Progenitor cell of endocrine pancreas (in vitro differentiated cells): ENCODE results near the gene BORCS6. TPM values are rescaled to one million over a fixed set of nuclear protein-coding genes. Genes with fewer than 3 reads are reported as not detected.
A peak's percentile ranks its signal among the peaks of the same experiment; 100 is the strongest.

Experiments
- DNase-seq: peaks from one replicate; pipeline ENCODE4 v3.0.0; 2021; ENCODE audit warnings: low spot score; ENCODE audit not compliant: unreplicated experiment
- H3K27ac Mint-ChIP-seq: 2 replicates; pipeline ENCODE4 v1.8.0; 2021; ENCODE audit warnings: mild to moderate bottlenecking, moderate library complexity, mixed read lengths
- H3K27me3 Mint-ChIP-seq: 2 replicates; pipeline ENCODE4 v1.8.0; 2021; ENCODE audit warnings: mixed read lengths
- H3K36me3 Mint-ChIP-seq: 2 replicates; pipeline ENCODE4 v1.8.0; 2022; ENCODE audit warnings: mixed read lengths; ENCODE audit not compliant: insufficient read depth
- H3K4me1 Mint-ChIP-seq: 2 replicates; pipeline ENCODE4 v1.8.0; 2021; ENCODE audit warnings: low read depth, mixed read lengths
- H3K4me3 Mint-ChIP-seq: 2 replicates; pipeline ENCODE4 v1.8.0; 2021; ENCODE audit warnings: low read depth, mild to moderate bottlenecking, moderate library complexity, mixed read lengths
- H3K9me3 Mint-ChIP-seq: 2 replicates; pipeline ENCODE4 v1.8.0; 2021; ENCODE audit warnings: low read depth, mixed read lengths
- total RNA-seq: library from RNA; stranded (reverse); gene quantifications from 2 replicates; pipeline ENCODE4 v1.2.1, GENCODE V29; 2021
- TF ChIP-seq, protein P1 (sequence below): fragments of 200-600 bp; sonication (generic); IDR thresholded peaks from one replicate; pipeline ENCODE4 v1.5.0; 2021; ENCODE audit warnings: antibody characterized with exemption, mild to moderate bottlenecking; ENCODE audit not compliant: unreplicated experiment

The BORCS6 gene
- total RNA-seq, 1 donor from 2014 or later, result 5.2 TPM

DNA sequence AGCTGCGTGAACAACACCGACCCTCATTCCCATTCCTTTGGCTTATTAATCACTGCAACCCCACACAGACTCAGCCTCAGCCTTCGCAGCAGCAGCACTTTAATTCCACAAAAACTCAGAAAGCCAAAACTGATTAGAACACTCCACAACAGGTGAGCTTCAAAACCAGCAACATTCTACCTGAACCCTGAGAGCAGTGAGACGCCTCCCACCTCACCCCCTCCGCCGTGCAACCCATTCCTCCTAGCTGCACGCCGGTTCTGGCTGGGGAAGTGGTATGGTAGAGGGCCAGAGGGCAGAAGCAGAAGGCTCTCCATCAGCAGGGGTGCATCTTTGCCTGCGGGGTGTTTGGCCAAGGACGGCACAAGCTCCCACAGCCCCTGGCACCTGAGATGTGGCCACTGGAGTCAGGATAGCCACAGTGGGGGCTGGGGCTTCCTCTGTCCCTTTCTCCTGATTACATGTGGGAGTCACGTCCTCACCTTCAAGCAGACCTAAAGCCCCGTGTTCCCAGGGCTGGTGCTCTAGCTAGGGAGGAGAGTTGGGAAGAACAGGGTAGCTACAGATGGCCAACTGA, 1.6 kb downstream of the BORCS6 start:
- Mint-ChIP-seq H3K27me3 (no peaks in the 10 kb centered on the region), H3K4me3 (no peak overlapping the region), H3K27ac (no peak overlapping the region), H3K4me1 (peaks cover 1% of the 10 kb centered on the region), H3K36me3 (no peaks in the 10 kb centered on the region), H3K9me3 (no peaks in the 10 kb centered on the region)
- TF ChIP-seq, protein P1, sequence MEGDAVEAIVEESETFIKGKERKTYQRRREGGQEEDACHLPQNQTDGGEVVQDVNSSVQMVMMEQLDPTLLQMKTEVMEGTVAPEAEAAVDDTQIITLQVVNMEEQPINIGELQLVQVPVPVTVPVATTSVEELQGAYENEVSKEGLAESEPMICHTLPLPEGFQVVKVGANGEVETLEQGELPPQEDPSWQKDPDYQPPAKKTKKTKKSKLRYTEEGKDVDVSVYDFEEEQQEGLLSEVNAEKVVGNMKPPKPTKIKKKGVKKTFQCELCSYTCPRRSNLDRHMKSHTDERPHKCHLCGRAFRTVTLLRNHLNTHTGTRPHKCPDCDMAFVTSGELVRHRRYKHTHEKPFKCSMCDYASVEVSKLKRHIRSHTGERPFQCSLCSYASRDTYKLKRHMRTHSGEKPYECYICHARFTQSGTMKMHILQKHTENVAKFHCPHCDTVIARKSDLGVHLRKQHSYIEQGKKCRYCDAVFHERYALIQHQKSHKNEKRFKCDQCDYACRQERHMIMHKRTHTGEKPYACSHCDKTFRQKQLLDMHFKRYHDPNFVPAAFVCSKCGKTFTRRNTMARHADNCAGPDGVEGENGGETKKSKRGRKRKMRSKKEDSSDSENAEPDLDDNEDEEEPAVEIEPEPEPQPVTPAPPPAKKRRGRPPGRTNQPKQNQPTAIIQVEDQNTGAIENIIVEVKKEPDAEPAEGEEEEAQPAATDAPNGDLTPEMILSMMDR, result no peak
- DNase-seq, result no peak

DNA sequence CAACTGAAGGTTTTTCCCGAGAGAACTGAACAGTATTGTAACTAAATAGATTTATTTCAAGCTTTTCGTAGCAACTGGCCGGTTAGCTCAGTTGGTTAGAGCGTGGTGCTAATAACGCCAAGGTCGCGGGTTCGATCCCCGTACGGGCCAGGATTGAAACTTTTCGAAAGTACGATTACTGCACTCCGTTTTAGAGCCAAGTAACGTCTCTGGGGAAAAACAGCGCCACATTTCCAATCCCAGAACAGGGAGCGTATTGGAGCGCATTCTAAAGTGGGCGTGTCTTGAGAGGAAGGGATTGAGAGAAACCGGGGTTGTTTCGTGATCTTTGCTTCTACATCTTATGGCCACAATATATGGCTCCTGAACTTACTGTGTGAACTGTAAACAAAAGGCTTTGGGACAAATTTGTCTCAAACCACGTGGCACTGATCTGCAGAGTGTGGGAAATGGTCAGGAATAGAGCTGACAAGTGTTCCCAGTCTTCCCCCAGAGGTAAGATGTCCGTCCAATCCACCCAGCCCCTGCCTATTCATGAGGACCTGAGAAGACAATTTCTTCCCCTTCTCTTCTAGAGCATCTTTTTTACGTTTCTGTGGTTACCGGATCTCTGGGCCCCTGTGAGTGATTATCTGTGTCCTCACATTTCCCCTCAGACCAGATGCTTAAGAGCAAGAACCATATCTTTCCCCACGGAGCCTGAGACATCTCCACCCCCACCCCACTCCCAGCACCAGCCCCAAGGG, 2.3 kb downstream of the BORCS6 start:
- H3K4me1 Mint-ChIP-seq, result peaks cover 1% of the 10 kb centered on the region
- no peak overlapping the region for H3K27ac Mint-ChIP-seq
- H3K27me3 Mint-ChIP-seq, result peaks cover 4% of the 10 kb centered on the region
- no peaks in the 10 kb centered on the region for H3K36me3 Mint-ChIP-seq
- TF ChIP-seq, protein P1, result no peak
- H3K4me3 Mint-ChIP-seq, result no peak overlapping the region
- DNase-seq, result peak; percentile 90
- H3K9me3 Mint-ChIP-seq, result no peaks in the 10 kb centered on the region

DNA sequence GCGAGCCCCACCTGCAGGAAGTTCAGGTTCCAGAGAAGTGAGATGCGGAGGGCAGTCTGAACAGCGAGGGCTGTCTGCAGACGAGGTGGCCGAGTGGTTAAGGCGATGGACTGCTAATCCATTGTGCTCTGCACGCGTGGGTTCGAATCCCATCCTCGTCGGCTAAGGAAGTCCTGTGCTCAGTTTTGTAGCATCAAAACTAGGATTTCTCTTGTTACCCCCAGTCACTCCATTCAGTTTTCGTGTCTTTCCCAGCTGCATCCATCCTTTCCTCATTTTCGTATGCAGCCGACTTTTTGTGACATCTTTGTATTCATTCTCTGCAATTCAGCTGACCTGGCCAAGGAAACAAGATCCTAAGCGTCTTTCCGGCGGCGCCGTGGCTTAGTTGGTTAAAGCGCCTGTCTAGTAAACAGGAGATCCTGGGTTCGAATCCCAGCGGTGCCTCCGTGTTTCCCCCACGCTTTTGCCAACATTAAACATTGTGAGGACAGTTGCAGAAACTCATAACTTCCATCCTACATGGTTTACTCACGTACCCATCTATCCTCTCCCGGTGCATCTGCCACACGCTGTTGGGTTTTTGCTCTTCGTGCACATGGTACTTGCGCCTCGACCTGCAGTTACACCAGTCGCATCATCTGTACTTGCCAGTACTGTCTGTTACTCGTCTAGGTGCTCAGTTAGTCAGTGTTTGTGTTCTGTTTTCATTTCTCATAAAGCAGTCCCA, 3.0 kb downstream of the BORCS6 start:
- DNase-seq, result peak; percentile 91
- Mint-ChIP-seq H3K4me1 (peaks cover 1% of the 10 kb centered on the region), H3K9me3 (no peaks in the 10 kb centered on the region), H3K4me3 (no peak overlapping the region), H3K36me3 (no peaks in the 10 kb centered on the region), H3K27me3 (peaks cover 4% of the 10 kb centered on the region), H3K27ac (no peak overlapping the region)
- TF ChIP-seq, protein P1, result no peak

DNA sequence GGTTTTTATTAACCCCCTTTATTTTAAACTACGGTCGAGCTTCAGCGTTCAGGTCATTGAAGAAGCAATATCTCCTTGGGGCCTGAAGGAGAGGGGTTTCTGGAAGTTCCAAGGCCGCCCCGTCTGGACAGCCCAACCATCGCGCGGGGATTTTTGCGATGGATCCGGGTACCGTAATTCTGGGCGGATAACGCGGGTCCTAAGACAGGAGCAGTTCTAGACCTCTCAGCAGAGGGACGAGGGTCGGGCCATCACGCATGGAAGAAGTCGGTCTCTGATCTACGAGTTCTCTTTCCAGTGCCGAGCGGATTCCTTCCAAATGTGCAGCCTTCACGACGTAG, 3.6 kb downstream of the BORCS6 start:
- no peaks in the 10 kb centered on the region for H3K9me3 Mint-ChIP-seq
- DNase-seq, result no peak
- peaks cover 1% of the 10 kb centered on the region for H3K4me1 Mint-ChIP-seq
- peaks cover 4% of the 10 kb centered on the region for H3K27me3 Mint-ChIP-seq
- TF ChIP-seq, protein P1, result peak; percentile 46
- H3K4me3 Mint-ChIP-seq, result no peak overlapping the region
- no peak overlapping the region for H3K27ac Mint-ChIP-seq
- H3K36me3 Mint-ChIP-seq, result no peaks in the 10 kb centered on the region

DNA sequence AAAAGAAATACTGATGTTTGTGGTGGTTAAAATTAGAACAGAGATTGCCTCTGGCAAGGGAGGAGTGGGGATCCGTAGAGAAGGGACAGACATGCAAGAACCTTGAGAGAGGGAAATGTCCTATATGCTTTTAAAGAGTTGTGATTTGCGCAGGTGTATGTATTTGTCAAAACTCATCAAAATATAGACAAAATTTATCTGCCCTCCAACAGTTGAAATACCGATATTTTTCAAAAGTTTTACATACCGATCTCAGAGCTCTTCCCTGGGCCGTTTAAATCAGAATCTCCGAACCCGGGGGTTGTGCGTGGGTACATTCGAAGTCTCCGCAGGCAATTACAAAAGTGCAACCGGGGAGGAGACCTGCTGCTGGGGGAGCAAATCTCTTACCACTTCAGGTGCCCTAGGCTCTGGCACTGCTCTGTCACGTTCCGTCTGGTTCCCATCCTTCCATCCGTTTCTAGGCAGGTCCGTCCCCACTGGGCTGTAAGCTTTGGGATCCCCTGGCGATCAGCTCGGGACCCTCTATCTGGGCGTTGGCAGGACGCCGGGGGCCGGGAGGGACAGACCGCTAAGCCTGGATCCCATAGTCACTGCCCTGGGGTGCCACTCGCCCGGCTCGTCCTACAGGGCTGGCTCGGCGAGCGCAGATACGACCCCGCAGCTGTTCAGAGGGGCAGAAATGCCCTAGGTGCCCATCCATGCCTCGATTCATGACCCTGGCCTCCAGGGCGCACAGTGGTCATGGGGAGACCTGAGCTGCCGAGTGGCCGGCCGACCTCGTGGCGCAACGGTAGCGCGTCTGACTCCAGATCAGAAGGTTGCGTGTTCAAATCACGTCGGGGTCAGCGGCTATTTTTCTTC, 4.2 kb downstream of the BORCS6 start:
- TF ChIP-seq, protein P1, result no peak
- Mint-ChIP-seq H3K4me3 (no peak overlapping the region), H3K27me3 (peaks cover 7% of the 10 kb centered on the region), H3K9me3 (no peaks in the 10 kb centered on the region), H3K27ac (no peak overlapping the region), H3K36me3 (no peaks in the 10 kb centered on the region), H3K4me1 (peaks cover 1% of the 10 kb centered on the region)
- peak; percentile 96 for DNase-seq
